Endothelial cell of umbilical vein (primary cell): ENCODE results near the gene LPCAT3.

Source experiments
- EZH2 ChIP-seq: IDR thresholded peaks from 2 replicates; pipeline ENCODE4 v1.6.1; 2012; ENCODE audit warnings: borderline replicate concordance, low read depth, mild to moderate bottlenecking, moderate library complexity, low read length, inconsistent platforms; ENCODE audit not compliant: severe bottlenecking
- FOS ChIP-seq: IDR thresholded peaks from 2 replicates; pipeline ENCODE4 v1.6.1; 2011; ENCODE audit warnings: mild to moderate bottlenecking, low read length, moderate library complexity, borderline replicate concordance; ENCODE audit not compliant: insufficient read depth
- JUN ChIP-seq: IDR thresholded peaks from 2 replicates; pipeline ENCODE4 v1.6.1; 2011; ENCODE audit warnings: borderline replicate concordance, low read depth; ENCODE audit not compliant: insufficient read length, insufficient read depth
- MAX ChIP-seq: IDR thresholded peaks from 2 replicates; pipeline ENCODE4 v1.6.1; 2011; ENCODE audit not compliant: insufficient read depth, insufficient read length
- POLR2A ChIP-seq: IDR thresholded peaks from 2 replicates; pipeline ENCODE4 v1.6.1; 2012; ENCODE audit warnings: low read depth, mild to moderate bottlenecking, control low read depth, low read length
- POLR2AphosphoS5 ChIP-seq: IDR thresholded peaks from 2 replicates; pipeline ENCODE4 v1.6.1; 2012; ENCODE audit warnings: low read depth, mild to moderate bottlenecking, control low read depth, low read length, moderate library complexity; ENCODE audit not compliant: insufficient read depth
- TF ChIP-seq, protein P1 (sequence below), 2 donors: IDR thresholded peaks; 1 replicate in 1 of 2; 2 replicates in 1 of 2; pipeline ENCODE4 v1.5.1; 2011; ENCODE audit warnings: low read length in 2 of 2, mild to moderate bottlenecking in 2 of 2, moderate library complexity in 2 of 2, control low read depth in 1 of 2, inconsistent platforms in 1 of 2, low read depth in 1 of 2; ENCODE audit not compliant: insufficient read depth in 1 of 2; ENCODE audit errors: extremely low read depth in 1 of 2

DNA sequence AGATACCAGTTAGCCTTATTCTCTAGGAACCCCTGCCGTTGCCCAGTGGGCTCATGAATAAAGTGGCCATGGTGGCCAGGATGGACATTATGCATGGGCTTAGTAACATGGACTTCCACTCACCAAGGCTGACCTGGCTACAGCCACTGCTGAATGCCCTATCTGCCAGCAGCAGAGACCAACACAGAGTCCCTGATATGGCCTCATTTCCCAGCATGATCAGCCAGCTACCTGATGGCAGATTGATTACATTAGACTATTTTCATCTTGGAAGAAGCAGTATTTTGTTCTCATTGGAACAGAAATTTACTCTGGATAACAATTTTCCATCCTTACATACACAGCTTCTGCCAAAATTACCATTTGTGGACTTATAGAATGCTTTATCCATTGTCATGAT, 16.2 kb upstream of the LPCAT3 start:
- TF ChIP-seq POLR2AphosphoS5 (no peak), EZH2 (no peak), JUN (no peak), FOS (no peak), POLR2A (no peak), MAX (no peak)
- TF ChIP-seq, protein P1, sequence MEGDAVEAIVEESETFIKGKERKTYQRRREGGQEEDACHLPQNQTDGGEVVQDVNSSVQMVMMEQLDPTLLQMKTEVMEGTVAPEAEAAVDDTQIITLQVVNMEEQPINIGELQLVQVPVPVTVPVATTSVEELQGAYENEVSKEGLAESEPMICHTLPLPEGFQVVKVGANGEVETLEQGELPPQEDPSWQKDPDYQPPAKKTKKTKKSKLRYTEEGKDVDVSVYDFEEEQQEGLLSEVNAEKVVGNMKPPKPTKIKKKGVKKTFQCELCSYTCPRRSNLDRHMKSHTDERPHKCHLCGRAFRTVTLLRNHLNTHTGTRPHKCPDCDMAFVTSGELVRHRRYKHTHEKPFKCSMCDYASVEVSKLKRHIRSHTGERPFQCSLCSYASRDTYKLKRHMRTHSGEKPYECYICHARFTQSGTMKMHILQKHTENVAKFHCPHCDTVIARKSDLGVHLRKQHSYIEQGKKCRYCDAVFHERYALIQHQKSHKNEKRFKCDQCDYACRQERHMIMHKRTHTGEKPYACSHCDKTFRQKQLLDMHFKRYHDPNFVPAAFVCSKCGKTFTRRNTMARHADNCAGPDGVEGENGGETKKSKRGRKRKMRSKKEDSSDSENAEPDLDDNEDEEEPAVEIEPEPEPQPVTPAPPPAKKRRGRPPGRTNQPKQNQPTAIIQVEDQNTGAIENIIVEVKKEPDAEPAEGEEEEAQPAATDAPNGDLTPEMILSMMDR (IDR thresholded peaks at IDR 0.05; ENCODE audit: extremely low read depth in 1 of 2, insufficient read depth in 1 of 2, low read depth in 1 of 2, low read length in 2 of 2) = no peak
